KMS-11 (cell line): ENCODE measurements around the gene KCNJ11.

Source experiments
- H2AFZ ChIP-seq: fragments of 200-600 bp; sonication (generic); 2 replicates; pipeline ENCODE4 v1.6.1; 2016; ENCODE audit warnings: antibody characterized with exemption, mixed run types, low read depth
- H3K27ac ChIP-seq: fragments of 200-600 bp; sonication (generic); 2 replicates; pipeline ENCODE4 v1.6.1; 2016; ENCODE audit warnings: mild to moderate bottlenecking, mixed run types
- H3K27me3 ChIP-seq: fragments of 200-600 bp; sonication (generic); 2 replicates; pipeline ENCODE4 v1.6.1; 2017; ENCODE audit warnings: mild to moderate bottlenecking, low read depth, mixed run types, moderate library complexity; ENCODE audit not compliant: insufficient read depth
- H3K36me3 ChIP-seq: fragments of 200-600 bp; sonication (generic); 2 replicates; pipeline ENCODE4 v1.6.1; 2017; ENCODE audit warnings: mild to moderate bottlenecking, mixed run types; ENCODE audit not compliant: insufficient read depth
- H3K4me1 ChIP-seq: fragments of 200-600 bp; sonication (generic); 2 replicates; pipeline ENCODE4 v1.6.1; 2016; ENCODE audit warnings: mild to moderate bottlenecking, low read depth, mixed run types; ENCODE audit not compliant: poor library complexity, severe bottlenecking
- H3K4me2 ChIP-seq: fragments of 200-600 bp; sonication (generic); 2 replicates; pipeline ENCODE4 v1.7.0; 2016; ENCODE audit warnings: mild to moderate bottlenecking, mixed run types
- H3K4me3 ChIP-seq: fragments of 200-600 bp; sonication (generic); IDR thresholded peaks from 2 replicates; pipeline ENCODE4 v1.6.1; 2017; ENCODE audit warnings: low read depth, low read length, mixed read lengths; ENCODE audit not compliant: insufficient read depth
- H3K79me2 ChIP-seq: fragments of 200-600 bp; sonication (generic); 2 replicates; pipeline ENCODE4 v1.6.1; 2016; ENCODE audit warnings: low read depth, mixed run types; ENCODE audit not compliant: insufficient read depth
- H3K9ac ChIP-seq: fragments of 200-600 bp; sonication (generic); 2 replicates; pipeline ENCODE4 v1.6.1; 2016; ENCODE audit warnings: mild to moderate bottlenecking, mixed run types
- H4K20me1 ChIP-seq: fragments of 200-600 bp; sonication (generic); 2 replicates; pipeline ENCODE4 v1.6.1; 2016; ENCODE audit warnings: mild to moderate bottlenecking, mixed run types; ENCODE audit not compliant: insufficient read depth
- CTCF ChIP-seq: fragments of 200-600 bp; sonication (generic); conservative IDR thresholded peaks from 2 replicates; pipeline ENCODE4 v1.6.1; 2017; ENCODE audit warnings: low read depth, mild to moderate bottlenecking, antibody characterized with exemption, low read length, moderate library complexity, mixed read lengths

The KCNJ11 gene

GRCh38 chr11:17423533-17424310 is 35.3 kb upstream of the KCNJ11 start:
- Histone ChIP-seq H3K4me2 (no peak overlapping the region), H3K27ac (no peak overlapping the region), H3K9ac (no peak overlapping the region), H3K4me1 (no peaks in the 10 kb centered on the region), H3K27me3 (no peaks in the 10 kb centered on the region), H3K79me2 (no peaks in the 10 kb centered on the region), H4K20me1 (no peaks in the 10 kb centered on the region), H3K4me3 (no peak overlapping the region), H2AFZ (no peak overlapping the region), H3K36me3 (no peaks in the 10 kb centered on the region)
- TF ChIP-seq CTCF, result no peak

- H3K9ac ChIP-seq, result no peak overlapping the region
- no peaks in the 10 kb centered on the region for H3K79me2 ChIP-seq
- H3K4me2 ChIP-seq, result no peak overlapping the region
Measured at GRCh38 chr11:17421781-17422180, 33.3 kb upstream of the KCNJ11 start.

GRCh38 chr11:17418444-17419081 is 30.1 kb upstream of the KCNJ11 start:
- H3K27ac ChIP-seq, result no peak overlapping the region
- H3K4me2 ChIP-seq, result no peak overlapping the region
- H3K79me2 ChIP-seq, result no peaks in the 10 kb centered on the region
- H3K9ac ChIP-seq, result no peak overlapping the region
- no peaks in the 10 kb centered on the region for H4K20me1 ChIP-seq
- no peak overlapping the region for H3K4me3 ChIP-seq
- no peaks in the 10 kb centered on the region for H3K36me3 ChIP-seq
- H3K4me1 ChIP-seq, result no peaks in the 10 kb centered on the region
- H3K27me3 ChIP-seq, result no peaks in the 10 kb centered on the region
- H2AFZ ChIP-seq, result no peak overlapping the region
- no peak for TF ChIP-seq CTCF

More at GRCh38 chr11:17421781-17422180, 33.3 kb upstream of the KCNJ11 start:
- H3K4me1 ChIP-seq, result no peaks in the 10 kb centered on the region
- H3K36me3 ChIP-seq, result no peaks in the 10 kb centered on the region
- no peak overlapping the region for H2AFZ ChIP-seq
- H4K20me1 ChIP-seq, result no peaks in the 10 kb centered on the region
- H3K4me3 ChIP-seq, result no peak overlapping the region
- TF ChIP-seq CTCF, result no peak
- no peaks in the 10 kb centered on the region for H3K27me3 ChIP-seq
- no peak overlapping the region for H3K27ac ChIP-seq

- no peaks in the 10 kb centered on the region for H3K79me2 ChIP-seq
- H3K4me1 ChIP-seq, result no peaks in the 10 kb centered on the region
- H2AFZ ChIP-seq, result no peak overlapping the region
- H3K4me2 ChIP-seq, result no peak overlapping the region
- no peak overlapping the region for H3K4me3 ChIP-seq
- no peak overlapping the region for H3K9ac ChIP-seq
- no peak for TF ChIP-seq CTCF
- H4K20me1 ChIP-seq, result no peaks in the 10 kb centered on the region
- no peaks in the 10 kb centered on the region for H3K36me3 ChIP-seq
- no peaks in the 10 kb centered on the region for H3K27me3 ChIP-seq
- H3K27ac ChIP-seq, result no peak overlapping the region
Measured at GRCh38 chr11:17416492-17416891, 28.0 kb upstream of the KCNJ11 start.
